Neural cell (in vitro differentiated cells): ENCODE results near the gene RASAL2.

ENCODE experiments used
- EZH2 ChIP-seq: fragments of 200-600, 300-800 bp; shearing (Covaris generic), sonication (generic); IDR thresholded peaks from 2 replicates; pipeline ENCODE4 v1.6.1; 2014; ENCODE audit warnings: antibody characterized with exemption, low read length, borderline replicate concordance, mild to moderate bottlenecking; ENCODE audit not compliant: insufficient read depth, poor library complexity, severe bottlenecking
- MXI1 ChIP-seq: fragments of 450-650 bp; conservative IDR thresholded peaks from 2 replicates; pipeline ENCODE4 v1.6.1; 2014; ENCODE audit warnings: antibody characterized with exemption, mild to moderate bottlenecking; ENCODE audit not compliant: poor library complexity, severe bottlenecking
- POLR2AphosphoS5 ChIP-seq: IDR thresholded peaks from 2 replicates; pipeline ENCODE4 v1.6.1; 2012
- RAD21 ChIP-seq: fragments of 450-650 bp; conservative IDR thresholded peaks from 2 replicates; pipeline ENCODE4 v1.6.1; 2014; ENCODE audit warnings: antibody characterized with exemption, mild to moderate bottlenecking, moderate library complexity
- SMC3 ChIP-seq: fragments of 450-650 bp; conservative IDR thresholded peaks from 2 replicates; pipeline ENCODE4 v1.6.1; 2014; ENCODE audit warnings: antibody characterized with exemption, mild to moderate bottlenecking, moderate library complexity; ENCODE audit not compliant: poor library complexity
- TAF1 ChIP-seq: IDR thresholded peaks from 2 replicates; pipeline ENCODE4 v1.6.1; 2012; ENCODE audit warnings: low read depth
- TF ChIP-seq, protein P1 (sequence below): fragments of 450-650 bp; IDR thresholded peaks from 2 replicates; pipeline ENCODE4 v1.5.1; 2014; ENCODE audit warnings: antibody characterized with exemption, mild to moderate bottlenecking, moderate library complexity; ENCODE audit not compliant: poor library complexity, severe bottlenecking
- TF ChIP-seq, protein P2 (sequence below): IDR thresholded peaks from 2 replicates; pipeline ENCODE4 v1.6.1; 2012; ENCODE audit warnings: borderline replicate concordance

DNA sequence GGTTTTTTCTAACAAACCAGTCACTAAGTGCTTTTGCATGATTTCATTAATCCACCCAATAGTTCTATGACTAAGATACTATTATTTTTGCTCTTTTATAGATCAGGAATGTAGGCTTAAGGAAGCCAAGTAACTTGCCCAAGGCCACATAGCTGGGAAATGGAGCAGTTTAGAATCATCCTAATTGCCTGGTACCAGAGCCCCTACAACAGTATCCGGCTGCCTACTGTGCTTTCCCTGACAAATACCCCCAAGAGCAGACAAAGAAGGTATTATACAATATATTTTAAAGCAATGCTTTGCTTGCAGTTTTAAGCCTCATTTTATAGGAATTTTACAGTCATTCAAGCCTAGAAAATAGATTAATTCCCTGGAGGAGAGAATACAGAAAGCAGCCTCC is 45.5 kb upstream of the RASAL2 start:
- TF ChIP-seq, protein P1, sequence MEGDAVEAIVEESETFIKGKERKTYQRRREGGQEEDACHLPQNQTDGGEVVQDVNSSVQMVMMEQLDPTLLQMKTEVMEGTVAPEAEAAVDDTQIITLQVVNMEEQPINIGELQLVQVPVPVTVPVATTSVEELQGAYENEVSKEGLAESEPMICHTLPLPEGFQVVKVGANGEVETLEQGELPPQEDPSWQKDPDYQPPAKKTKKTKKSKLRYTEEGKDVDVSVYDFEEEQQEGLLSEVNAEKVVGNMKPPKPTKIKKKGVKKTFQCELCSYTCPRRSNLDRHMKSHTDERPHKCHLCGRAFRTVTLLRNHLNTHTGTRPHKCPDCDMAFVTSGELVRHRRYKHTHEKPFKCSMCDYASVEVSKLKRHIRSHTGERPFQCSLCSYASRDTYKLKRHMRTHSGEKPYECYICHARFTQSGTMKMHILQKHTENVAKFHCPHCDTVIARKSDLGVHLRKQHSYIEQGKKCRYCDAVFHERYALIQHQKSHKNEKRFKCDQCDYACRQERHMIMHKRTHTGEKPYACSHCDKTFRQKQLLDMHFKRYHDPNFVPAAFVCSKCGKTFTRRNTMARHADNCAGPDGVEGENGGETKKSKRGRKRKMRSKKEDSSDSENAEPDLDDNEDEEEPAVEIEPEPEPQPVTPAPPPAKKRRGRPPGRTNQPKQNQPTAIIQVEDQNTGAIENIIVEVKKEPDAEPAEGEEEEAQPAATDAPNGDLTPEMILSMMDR = no peak
- no peak for TF ChIP-seq TAF1
- no peak for TF ChIP-seq EZH2
- TF ChIP-seq POLR2AphosphoS5 = no peak
- TF ChIP-seq SMC3 = no peak
- TF ChIP-seq MXI1 = no peak
- TF ChIP-seq RAD21 = no peak
- TF ChIP-seq, protein P2, sequence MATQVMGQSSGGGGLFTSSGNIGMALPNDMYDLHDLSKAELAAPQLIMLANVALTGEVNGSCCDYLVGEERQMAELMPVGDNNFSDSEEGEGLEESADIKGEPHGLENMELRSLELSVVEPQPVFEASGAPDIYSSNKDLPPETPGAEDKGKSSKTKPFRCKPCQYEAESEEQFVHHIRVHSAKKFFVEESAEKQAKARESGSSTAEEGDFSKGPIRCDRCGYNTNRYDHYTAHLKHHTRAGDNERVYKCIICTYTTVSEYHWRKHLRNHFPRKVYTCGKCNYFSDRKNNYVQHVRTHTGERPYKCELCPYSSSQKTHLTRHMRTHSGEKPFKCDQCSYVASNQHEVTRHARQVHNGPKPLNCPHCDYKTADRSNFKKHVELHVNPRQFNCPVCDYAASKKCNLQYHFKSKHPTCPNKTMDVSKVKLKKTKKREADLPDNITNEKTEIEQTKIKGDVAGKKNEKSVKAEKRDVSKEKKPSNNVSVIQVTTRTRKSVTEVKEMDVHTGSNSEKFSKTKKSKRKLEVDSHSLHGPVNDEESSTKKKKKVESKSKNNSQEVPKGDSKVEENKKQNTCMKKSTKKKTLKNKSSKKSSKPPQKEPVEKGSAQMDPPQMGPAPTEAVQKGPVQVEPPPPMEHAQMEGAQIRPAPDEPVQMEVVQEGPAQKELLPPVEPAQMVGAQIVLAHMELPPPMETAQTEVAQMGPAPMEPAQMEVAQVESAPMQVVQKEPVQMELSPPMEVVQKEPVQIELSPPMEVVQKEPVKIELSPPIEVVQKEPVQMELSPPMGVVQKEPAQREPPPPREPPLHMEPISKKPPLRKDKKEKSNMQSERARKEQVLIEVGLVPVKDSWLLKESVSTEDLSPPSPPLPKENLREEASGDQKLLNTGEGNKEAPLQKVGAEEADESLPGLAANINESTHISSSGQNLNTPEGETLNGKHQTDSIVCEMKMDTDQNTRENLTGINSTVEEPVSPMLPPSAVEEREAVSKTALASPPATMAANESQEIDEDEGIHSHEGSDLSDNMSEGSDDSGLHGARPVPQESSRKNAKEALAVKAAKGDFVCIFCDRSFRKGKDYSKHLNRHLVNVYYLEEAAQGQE = no peak
